Osteoblast (primary cell): Measurements from ENCODE around the gene ARFGAP1. TPM values are rescaled to one million over a fixed set of nuclear protein-coding genes. Genes with fewer than 3 reads are reported as not detected.

ENCODE experiments used
- DNase-seq: peaks from one replicate; pipeline ENCODE4 v3.0.0; 2011; ENCODE audit warnings: low spot score, mixed read lengths; ENCODE audit not compliant: insufficient read length; ENCODE audit errors: missing footprints
- H2AFZ ChIP-seq: 2 replicates; pipeline ENCODE4 v1.6.0; 2011; ENCODE audit warnings: mild to moderate bottlenecking, low read length
- H3K27ac ChIP-seq: 2 replicates; pipeline ENCODE4 v1.5.1; 2011; ENCODE audit warnings: mild to moderate bottlenecking, low read depth, low read length, moderate library complexity
- H3K27me3 ChIP-seq: 2 replicates; pipeline ENCODE4 v1.6.0; 2012; ENCODE audit warnings: mild to moderate bottlenecking, control low read depth, inconsistent platforms, low read length, moderate library complexity; ENCODE audit not compliant: insufficient read depth
- H3K36me3 ChIP-seq: 2 replicates; pipeline ENCODE4 v1.5.1; 2011; ENCODE audit warnings: mild to moderate bottlenecking, low read length, control low read depth, moderate library complexity; ENCODE audit not compliant: insufficient read depth
- H3K4me1 ChIP-seq: 2 replicates; pipeline ENCODE4 v1.5.1; 2011; ENCODE audit warnings: mild to moderate bottlenecking, low read length, control low read depth, moderate library complexity; ENCODE audit not compliant: insufficient read depth
- H3K4me2 ChIP-seq: 2 replicates; pipeline ENCODE4 v1.6.0; 2011; ENCODE audit warnings: mild to moderate bottlenecking, low read length; ENCODE audit not compliant: insufficient read depth
- H3K4me3 ChIP-seq: fragments of 200-600 bp; sonication (generic); 3 replicates; pipeline ENCODE4 v1.5.1; 2012; ENCODE audit warnings: mild to moderate bottlenecking, low read length, inconsistent platforms; ENCODE audit not compliant: insufficient read depth
- H3K79me2 ChIP-seq: 2 replicates; pipeline ENCODE4 v1.6.0; 2012; ENCODE audit warnings: mild to moderate bottlenecking, low read length, control low read depth, inconsistent platforms; ENCODE audit not compliant: insufficient read depth
- H3K9me3 ChIP-seq: 2 replicates; pipeline ENCODE4 v1.5.1; 2011; ENCODE audit warnings: low read depth, low read length, control low read depth
- H4K20me1 ChIP-seq: 2 replicates; pipeline ENCODE4 v1.6.0; 2012; ENCODE audit warnings: mild to moderate bottlenecking, low read length, control low read depth; ENCODE audit not compliant: insufficient read depth
- CTCF ChIP-seq: IDR thresholded peaks from 2 replicates; pipeline ENCODE4 v1.5.1; 2011; ENCODE audit warnings: mild to moderate bottlenecking, low read depth, low read length, moderate library complexity; ENCODE audit errors: extremely low read depth
- total RNA-seq: library from RNA; depleted of rRNA; stranded (reverse); fragments of >200 nt; gene quantifications from 2 replicates; pipeline ENCODE4 v1.2.3, GENCODE V29; 2012

Gene ARFGAP1
- total RNA-seq, 1 donor, result 68.4 TPM

DNA sequence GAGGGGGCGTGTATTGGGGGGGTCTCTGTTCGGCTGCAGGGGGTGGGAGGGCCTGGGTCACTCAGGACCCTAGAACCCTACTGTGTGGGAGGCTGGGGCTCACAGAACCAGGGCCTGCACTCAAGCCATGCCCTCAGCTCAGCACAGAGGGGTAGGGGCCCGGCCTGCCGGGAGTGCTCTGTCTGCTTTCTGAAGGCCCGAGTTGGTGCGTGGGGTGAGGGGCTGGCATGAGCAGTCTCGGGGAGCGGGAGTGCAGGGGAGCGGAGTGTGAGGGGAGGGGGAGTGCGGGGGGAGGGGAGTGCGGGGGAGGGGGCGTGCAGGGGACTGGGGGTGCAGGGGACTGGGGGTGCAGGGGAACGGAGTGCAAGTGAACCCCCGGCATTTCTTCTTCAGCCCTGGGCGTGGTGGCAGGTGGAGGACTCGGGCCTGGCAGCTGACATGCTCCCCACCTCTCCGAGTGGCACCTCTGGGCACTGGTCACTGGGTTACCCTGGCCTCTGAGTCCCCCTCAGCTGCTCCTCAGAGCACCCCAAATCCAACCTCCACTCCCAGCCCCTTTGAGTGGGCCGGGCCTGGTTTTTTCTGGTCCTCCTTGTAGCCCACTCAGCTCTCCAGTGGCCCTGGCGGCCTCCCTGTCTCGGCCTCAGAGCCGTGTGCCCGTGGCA, 21.4 kb downstream of the ARFGAP1 start:
- H3K27ac ChIP-seq, result no peak overlapping the region
- no peaks in the 10 kb centered on the region for H3K36me3 ChIP-seq
- no peak overlapping the region for H2AFZ ChIP-seq
- H3K4me3 ChIP-seq, result no peak overlapping the region
- no peak for DNase-seq
- H3K4me1 ChIP-seq, result peaks cover 7% of the 10 kb centered on the region
- no peak overlapping the region for H3K4me2 ChIP-seq
- no peak for TF ChIP-seq CTCF
- H3K27me3 ChIP-seq, result peaks cover 34% of the 10 kb centered on the region
- H3K9me3 ChIP-seq, result no peaks in the 10 kb centered on the region
- peaks cover 36% of the 10 kb centered on the region for H4K20me1 ChIP-seq
- no peaks in the 10 kb centered on the region for H3K79me2 ChIP-seq

DNA sequence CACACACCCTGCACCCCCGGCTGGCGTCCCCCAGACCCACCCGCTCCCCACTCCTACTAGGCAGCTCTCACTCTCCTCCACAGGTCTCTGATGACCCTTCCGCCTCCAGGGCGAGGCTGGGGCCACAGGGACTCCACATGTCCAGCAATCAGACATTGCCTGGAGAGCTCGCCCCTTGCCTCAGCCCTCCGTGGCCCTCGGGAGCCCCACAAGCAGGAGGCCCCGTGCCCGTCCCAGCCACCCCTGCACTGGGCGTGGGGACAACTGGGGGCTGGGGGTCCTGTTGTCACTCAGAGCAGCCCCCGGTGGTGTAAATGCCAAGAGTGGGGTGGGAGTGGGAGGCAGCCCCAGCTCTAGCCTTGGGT, 21.9 kb downstream of the ARFGAP1 start:
- no peaks in the 10 kb centered on the region for H3K9me3 ChIP-seq
- no peak overlapping the region for H2AFZ ChIP-seq
- H3K4me3 ChIP-seq, result no peak overlapping the region
- peaks cover 39% of the 10 kb centered on the region for H3K27me3 ChIP-seq
- TF ChIP-seq CTCF, result no peak
- DNase-seq, result no peak
- no peak overlapping the region for H3K27ac ChIP-seq
- H3K4me2 ChIP-seq, result no peak overlapping the region
- H3K36me3 ChIP-seq, result no peaks in the 10 kb centered on the region
- H4K20me1 ChIP-seq, result peaks cover 31% of the 10 kb centered on the region
- H3K4me1 ChIP-seq, result peaks cover 7% of the 10 kb centered on the region
- no peaks in the 10 kb centered on the region for H3K79me2 ChIP-seq

- Histone ChIP-seq H3K27me3 (peaks cover 39% of the 10 kb centered on the region), H3K9me3 (no peaks in the 10 kb centered on the region), H2AFZ (no peak overlapping the region), H3K36me3 (no peaks in the 10 kb centered on the region), H3K4me2 (no peak overlapping the region), H3K27ac (no peak overlapping the region), H4K20me1 (peaks cover 26% of the 10 kb centered on the region), H3K4me1 (peaks cover 7% of the 10 kb centered on the region), H3K4me3 (no peak overlapping the region), H3K79me2 (no peaks in the 10 kb centered on the region)
- no peak for TF ChIP-seq CTCF
- no peak for DNase-seq
These were observed 22.4 kb downstream of the ARFGAP1 start for GRCh38 chr20:63295018-63295417.

- Histone ChIP-seq H3K4me3 (no peak overlapping the region), H3K36me3 (no peaks in the 10 kb centered on the region), H2AFZ (no peak overlapping the region), H3K27ac (no peak overlapping the region), H3K4me1 (peaks cover 7% of the 10 kb centered on the region), H4K20me1 (peaks cover 22% of the 10 kb centered on the region), H3K4me2 (no peak overlapping the region), H3K9me3 (no peaks in the 10 kb centered on the region), H3K27me3 (peaks cover 43% of the 10 kb centered on the region), H3K79me2 (no peaks in the 10 kb centered on the region)
- DNase-seq, result no peak
- TF ChIP-seq CTCF, result no peak
These were observed 22.8 kb downstream of the ARFGAP1 start for GRCh38 chr20:63295422-63295821.
